ENCODE data around the gene SLC25A19. TPM values are rescaled to one million over a fixed set of nuclear protein-coding genes. Genes with fewer than 3 reads are reported as not detected.
A peak's percentile ranks its signal among the peaks of the same experiment; 100 is the strongest.

The SLC25A19 gene
- total RNA-seq, 3 donors from 2014 or later (not counting 1 experiment from before 2014, with no cell fraction given) = 12.1 to 17.7 (median 14.8) TPM

DNA sequence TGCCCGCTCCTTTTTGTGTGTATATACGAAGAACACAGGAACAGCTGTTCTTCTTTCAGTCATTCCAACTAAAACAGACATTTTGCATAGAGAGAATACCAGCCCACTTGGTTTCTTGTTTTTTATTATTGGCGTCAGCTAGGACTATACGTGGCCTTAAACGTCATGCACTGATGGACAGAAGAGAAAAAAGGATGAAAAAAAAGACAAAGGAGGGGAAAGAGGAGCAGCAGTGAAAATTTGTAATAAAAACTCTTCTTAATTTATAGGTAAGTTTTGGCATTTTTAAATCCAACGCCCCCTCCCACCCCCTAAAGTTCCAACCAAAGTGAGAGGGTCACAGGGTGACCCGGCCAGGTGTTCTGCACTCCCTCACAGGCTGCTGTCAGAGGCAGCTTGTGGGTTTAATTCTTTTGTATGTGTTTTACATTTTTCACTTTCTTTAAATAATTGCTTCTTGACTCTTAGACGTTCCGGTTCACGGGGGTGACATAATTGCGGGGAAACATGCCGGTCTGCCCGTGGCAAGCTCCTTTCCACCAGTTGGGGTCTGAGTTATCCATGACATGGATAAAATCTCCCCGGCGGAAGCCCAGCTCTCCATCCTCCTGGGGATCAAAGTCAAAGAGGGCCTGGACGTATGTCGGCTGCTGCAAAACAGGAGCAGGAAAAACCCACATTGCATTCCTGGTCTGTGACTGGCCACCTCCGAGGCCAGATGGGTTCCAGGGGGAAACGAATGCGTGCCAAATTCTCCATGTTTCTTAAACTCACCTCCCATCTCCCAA is 30.9 kb upstream of the SLC25A19 start:
- Mint-ChIP-seq H3K4me3 (no peak overlapping the region), H3K27me3 (ENCODE audit: low read depth in 2 of 2) (no peaks in the 10 kb centered on the region), H3K36me3 (no peaks in the 10 kb centered on the region), H3K9me3 (no peaks in the 10 kb centered on the region), H3K4me1 (peaks cover 7 to 12% of the 10 kb centered on the region in 2 donors), H3K27ac (no peak overlapping the region)
- DNase-seq (no peak), ATAC-seq (no peak)
- Histone ChIP-seq H3K27ac (ENCODE audit: low read length) (peak overlapping the region; percentile 51), H3K36me3 (ENCODE audit: control insufficient read depth, insufficient read depth, low read length) (peaks cover 40% of the 10 kb centered on the region), H3K4me1 (ENCODE audit: control insufficient read depth, insufficient read depth, low read length) (peaks cover 36% of the 10 kb centered on the region), H3K27me3 (ENCODE audit: control insufficient read depth, insufficient read depth, low read length) (no peaks in the 10 kb centered on the region), H3K9me3 (ENCODE audit: control insufficient read depth, insufficient read depth, low read length) (no peaks in the 10 kb centered on the region), H3K4me3 (ENCODE audit: low read length) (no peak overlapping the region)
- intact Hi-C loops (cut with micrococcal nuclease) = no loop called here
- 87% methylated on average over 18 of the region's 20 CpGs for WGBS (ENCODE audit: insufficient coverage)
- TF ChIP-seq, protein P1, sequence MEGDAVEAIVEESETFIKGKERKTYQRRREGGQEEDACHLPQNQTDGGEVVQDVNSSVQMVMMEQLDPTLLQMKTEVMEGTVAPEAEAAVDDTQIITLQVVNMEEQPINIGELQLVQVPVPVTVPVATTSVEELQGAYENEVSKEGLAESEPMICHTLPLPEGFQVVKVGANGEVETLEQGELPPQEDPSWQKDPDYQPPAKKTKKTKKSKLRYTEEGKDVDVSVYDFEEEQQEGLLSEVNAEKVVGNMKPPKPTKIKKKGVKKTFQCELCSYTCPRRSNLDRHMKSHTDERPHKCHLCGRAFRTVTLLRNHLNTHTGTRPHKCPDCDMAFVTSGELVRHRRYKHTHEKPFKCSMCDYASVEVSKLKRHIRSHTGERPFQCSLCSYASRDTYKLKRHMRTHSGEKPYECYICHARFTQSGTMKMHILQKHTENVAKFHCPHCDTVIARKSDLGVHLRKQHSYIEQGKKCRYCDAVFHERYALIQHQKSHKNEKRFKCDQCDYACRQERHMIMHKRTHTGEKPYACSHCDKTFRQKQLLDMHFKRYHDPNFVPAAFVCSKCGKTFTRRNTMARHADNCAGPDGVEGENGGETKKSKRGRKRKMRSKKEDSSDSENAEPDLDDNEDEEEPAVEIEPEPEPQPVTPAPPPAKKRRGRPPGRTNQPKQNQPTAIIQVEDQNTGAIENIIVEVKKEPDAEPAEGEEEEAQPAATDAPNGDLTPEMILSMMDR (IDR thresholded peaks at IDR 0.05) = no peak

DNA sequence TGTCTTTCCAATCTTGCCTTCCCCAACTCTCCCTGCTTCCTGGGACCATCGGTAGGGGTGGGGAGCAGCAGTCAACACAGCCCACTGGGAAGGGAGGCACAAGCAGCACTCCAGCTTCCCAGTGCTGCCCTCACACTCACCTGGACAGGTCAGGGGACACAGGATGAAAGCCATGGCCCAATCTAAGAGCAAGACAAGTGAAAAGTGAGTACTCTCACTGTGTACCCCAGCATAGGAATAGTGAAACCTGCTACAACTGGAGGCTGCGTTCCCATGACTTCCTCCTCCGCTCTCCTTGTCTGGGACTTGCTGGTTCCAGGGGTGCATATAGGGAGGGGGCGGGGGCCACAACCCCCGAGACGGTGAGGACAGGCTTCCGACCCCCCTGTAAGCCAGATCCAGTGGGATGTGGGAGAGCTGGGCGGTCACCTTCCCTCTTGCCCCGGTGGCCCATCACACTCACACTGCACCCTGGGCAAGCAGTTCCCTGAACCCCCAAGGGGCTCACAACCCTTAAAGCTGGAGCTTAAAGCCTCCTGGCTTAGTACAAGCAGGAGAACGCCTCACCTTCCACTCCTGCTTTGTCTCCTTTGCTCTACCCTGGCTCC is 29.5 kb upstream of the SLC25A19 start:
- no peaks in the 10 kb centered on the region for H3K36me3 Mint-ChIP-seq
- TF ChIP-seq, protein P1 (IDR thresholded peaks at IDR 0.05) = no peak
- no peak overlapping the region for H3K27ac ChIP-seq (ENCODE audit: low read length)
- 94% methylated on average over 10 of the region's 10 CpGs for WGBS (ENCODE audit: insufficient coverage)
- H3K9me3 Mint-ChIP-seq = no peaks in the 10 kb centered on the region
- H3K9me3 ChIP-seq (ENCODE audit: control insufficient read depth, insufficient read depth, low read length) = no peaks in the 10 kb centered on the region
- peak overlapping the region in 1 of 2 donors; percentile 31 for H3K27ac Mint-ChIP-seq
- H3K27me3 Mint-ChIP-seq (ENCODE audit: low read depth in 2 of 2) = no peaks in the 10 kb centered on the region
- ATAC-seq = no peak
- no peak overlapping the region for H3K4me3 Mint-ChIP-seq
- no peaks in the 10 kb centered on the region for H3K27me3 ChIP-seq (ENCODE audit: control insufficient read depth, insufficient read depth, low read length)
- intact Hi-C loops (cut with micrococcal nuclease) = no loop called here
- H3K4me3 ChIP-seq (ENCODE audit: low read length) = no peak overlapping the region
- peaks cover 40% of the 10 kb centered on the region for H3K4me1 ChIP-seq (ENCODE audit: control insufficient read depth, insufficient read depth, low read length)
- peaks cover 9 to 15% of the 10 kb centered on the region in 2 donors for H3K4me1 Mint-ChIP-seq
- peaks cover 40% of the 10 kb centered on the region for H3K36me3 ChIP-seq (ENCODE audit: control insufficient read depth, insufficient read depth, low read length)
- no peak for DNase-seq

DNA sequence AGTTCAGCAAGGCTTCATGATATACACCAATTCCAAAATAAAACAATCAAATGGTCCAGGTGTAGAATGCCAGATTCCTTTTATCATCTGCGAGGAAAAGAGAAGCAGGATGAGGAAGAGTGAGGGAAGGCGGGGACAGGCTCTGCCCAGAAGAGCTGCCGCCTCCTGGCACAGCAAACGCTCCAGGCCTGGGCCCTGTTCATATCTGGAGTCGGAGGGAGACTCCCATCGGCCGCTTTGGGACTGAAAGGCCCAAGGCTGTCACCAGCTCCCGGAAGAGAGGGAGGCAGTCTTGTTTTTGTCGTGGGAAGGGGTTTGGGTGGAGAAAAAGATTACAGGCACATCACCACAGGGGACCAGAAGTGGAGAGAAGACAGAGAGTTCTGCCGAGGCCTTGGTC is 29.0 kb upstream of the SLC25A19 start:
- Mint-ChIP-seq H3K27ac (peak overlapping the region; percentile 31 to 36), H3K27me3 (ENCODE audit: low read depth in 2 of 2) (no peaks in the 10 kb centered on the region), H3K4me1 (peaks cover 7 to 14% of the 10 kb centered on the region in 2 donors), H3K36me3 (no peaks in the 10 kb centered on the region), H3K4me3 (no peak overlapping the region), H3K9me3 (no peaks in the 10 kb centered on the region)
- WGBS (ENCODE audit: insufficient coverage) = 95% methylated on average over 10 of the region's 10 CpGs
- ATAC-seq = no peak
- H3K4me1 ChIP-seq (ENCODE audit: control insufficient read depth, insufficient read depth, low read length) = peaks cover 40% of the 10 kb centered on the region
- H3K27ac ChIP-seq (ENCODE audit: low read length) = no peak overlapping the region
- H3K4me3 ChIP-seq (ENCODE audit: low read length) = no peak overlapping the region
- no peaks in the 10 kb centered on the region for H3K9me3 ChIP-seq (ENCODE audit: control insufficient read depth, insufficient read depth, low read length)
- DNase-seq = no peak
- H3K27me3 ChIP-seq (ENCODE audit: control insufficient read depth, insufficient read depth, low read length) = no peaks in the 10 kb centered on the region
- TF ChIP-seq, protein P1 (IDR thresholded peaks at IDR 0.05) = no peak
- peaks cover 40% of the 10 kb centered on the region for H3K36me3 ChIP-seq (ENCODE audit: control insufficient read depth, insufficient read depth, low read length)
- intact Hi-C loops (cut with micrococcal nuclease) = no loop called here

All from natural killer cell (primary cell).